Bronchial epithelial cell (primary cell): ENCODE results near the gene AGBL4. TPM values are rescaled to one million over a fixed set of nuclear protein-coding genes. Genes with fewer than 3 reads are reported as not detected.

Source experiments
- DNase-seq: peaks from one replicate; pipeline ENCODE4 v3.0.0-alpha.2; 2010; ENCODE audit warnings: low read depth
- FAIRE-seq: peaks from 2 replicates; lab custom pipeline; 2011; peaks lifted over from hg19 to GRCh38; lab: Jason Lieb, UNC
- H3K27me3 ChIP-seq: 2 replicates; pipeline ENCODE4 v1.5.1; 2011; ENCODE audit warnings: low read length; ENCODE audit not compliant: control insufficient read depth, insufficient read depth
- H3K36me3 ChIP-seq: 2 replicates; pipeline ENCODE4 v1.5.1; 2011; ENCODE audit warnings: low read length; ENCODE audit not compliant: control insufficient read depth, insufficient read depth
- H3K4me3 ChIP-seq: 2 replicates; pipeline ENCODE4 v1.5.1; 2011; ENCODE audit warnings: mild to moderate bottlenecking, low read depth, low read length, control low read depth
- CTCF ChIP-seq: IDR thresholded peaks from 2 replicates; pipeline ENCODE4 v1.5.1; 2011; ENCODE audit warnings: mild to moderate bottlenecking, moderate library complexity, low read length, control low read depth, inconsistent platforms; ENCODE audit not compliant: insufficient read depth, severe bottlenecking
- total RNA-seq: library from RNA; depleted of rRNA; stranded (reverse); fragments of >200 nt; gene quantifications from 2 replicates; pipeline ENCODE4 v1.2.1, GENCODE V29; 2014

AGBL4 gene
- total RNA-seq, 1 donor from 2014 or later = not detected

- Histone ChIP-seq H3K4me3 (no peak overlapping the region), H3K36me3 (no peaks in the 10 kb centered on the region), H3K27me3 (no peaks in the 10 kb centered on the region)
- DNase-seq (no peak), FAIRE-seq (no peak)
- no peak for TF ChIP-seq CTCF
Observed at GRCh38 chr1:48616710-48617109, 1407.0 kb downstream of the AGBL4 start.

- DNase-seq (no peak), FAIRE-seq (no peak)
- no peak for TF ChIP-seq CTCF
- no peaks in the 10 kb centered on the region for H3K27me3 ChIP-seq
- no peak overlapping the region for H3K4me3 ChIP-seq
- no peaks in the 10 kb centered on the region for H3K36me3 ChIP-seq
Observed at GRCh38 chr1:48611841-48612240, 1411.9 kb downstream of the AGBL4 start.

- DNase-seq (no peak), FAIRE-seq (no peak)
- no peak for TF ChIP-seq CTCF
- Histone ChIP-seq H3K4me3 (no peak overlapping the region), H3K27me3 (no peaks in the 10 kb centered on the region), H3K36me3 (no peaks in the 10 kb centered on the region)
Observed at GRCh38 chr1:48610628-48611542, 1412.9 kb downstream of the AGBL4 start.

GRCh38 chr1:48608882-48609281 lies 1414.9 kb downstream of the AGBL4 start:
- H3K4me3 ChIP-seq = no peak overlapping the region

GRCh38 chr1:48603222-48603621 lies 1420.5 kb downstream of the AGBL4 start:
- FAIRE-seq = no peak
- no peak overlapping the region for H3K4me3 ChIP-seq

More at GRCh38 chr1:48608882-48609281, 1414.9 kb downstream of the AGBL4 start:
- TF ChIP-seq CTCF = no peak
- FAIRE-seq = no peak
- H3K27me3 ChIP-seq = no peaks in the 10 kb centered on the region
- no peaks in the 10 kb centered on the region for H3K36me3 ChIP-seq
- DNase-seq = no peak

More at GRCh38 chr1:48603222-48603621, 1420.5 kb downstream of the AGBL4 start:
- Histone ChIP-seq H3K36me3 (no peaks in the 10 kb centered on the region), H3K27me3 (no peaks in the 10 kb centered on the region)
- DNase-seq = no peak
- no peak for TF ChIP-seq CTCF
